Sigmoid colon (tissue), 7 donors: ENCODE data around the gene PDZRN3. TPM values are rescaled to one million over a fixed set of nuclear protein-coding genes. Genes with fewer than 3 reads are reported as not detected.

ENCODE experiments used
- DNase-seq: peaks from one replicate; pipeline ENCODE4 v3.0.0-alpha.2; 2019
- H3K27ac ChIP-seq, 4 donors: fragments of 200-600 bp; sonication (generic); one replicate each; pipeline ENCODE4 v1.5.1; 2016 to 2019; ENCODE audit warnings: mild to moderate bottlenecking in 1 of 4
- H3K27me3 ChIP-seq, 3 donors: fragments of 200-600 bp; sonication (generic); one replicate each; pipeline ENCODE4 v1.5.1; 2019; ENCODE audit warnings: mild to moderate bottlenecking in 1 of 3
- H3K36me3 ChIP-seq, 4 donors: fragments of 200-600 bp; sonication (generic); one replicate each; pipeline ENCODE4 v1.5.1; 2016 to 2019
- H3K4me1 ChIP-seq, 4 donors: fragments of 200-600 bp; sonication (generic); one replicate each; pipeline ENCODE4 v1.5.1; 2017 to 2019
- H3K4me3 ChIP-seq, 4 donors: fragments of 200-600 bp; sonication (generic); one replicate each; pipeline ENCODE4 v1.5.1; 2017 to 2019; ENCODE audit warnings: mild to moderate bottlenecking in 2 of 4, moderate library complexity in 1 of 4
- H3K9me3 ChIP-seq, 4 donors: fragments of 200-600 bp in 3 of 4; sonication (generic) in 3 of 4; one replicate each; pipeline versions ENCODE4 v1.5.1 to v1.6.1; 2013 to 2019
- EP300 ChIP-seq, 4 donors: sonication (generic); formaldehyde crosslinking; IDR thresholded peaks; one replicate each; pipeline ENCODE4 v1.6.1; 2017; ENCODE audit warnings: antibody characterized with exemption in 4 of 4
- POLR2A ChIP-seq, 2 donors: fragments of 450-650 bp; IDR thresholded peaks; one replicate each; pipeline ENCODE4 v1.6.1; 2016; ENCODE audit warnings: antibody characterized with exemption in 2 of 2, mild to moderate bottlenecking in 2 of 2, moderate library complexity in 2 of 2
- POLR2AphosphoS5 ChIP-seq, 4 donors: sonication (generic); formaldehyde crosslinking; IDR thresholded peaks; one replicate each; pipeline ENCODE4 v1.6.1; 2017; ENCODE audit warnings: antibody characterized with exemption in 4 of 4
- WGBS, 2 donors: extraction: QIAGEN DNeasy Blood & Tissue Kit; methylation state at CpG; one replicate each; pipeline ENCODE4 v1.1.7; 2013; 5-methylcytosine and 5-hydroxymethylcytosine counted together
- intact Hi-C: fragments of 100-400 bp; cut with DNase I; formaldehyde crosslinking; loops from one replicate; pipeline ENCODE4 v1.15.1; 2023
- polyA plus RNA-seq, 3 donors: library from polyadenylated mRNA; stranded (reverse); fragments of 200-250 nt; gene quantifications; one replicate each; pipeline ENCODE4 v1.2.3, GENCODE V29; 2013
- total RNA-seq, 4 donors: library from RNA; depleted of rRNA; stranded (reverse); fragments of >200 nt; gene quantifications; one replicate each; pipeline ENCODE4 v1.1.0, GENCODE V29; 2016
- TF ChIP-seq, protein P1 (sequence below), 4 experiments: fragments of 450-650 bp in 3 of 4; fragments of 200-600 bp in 1 of 4; IDR thresholded peaks; one replicate each; pipeline ENCODE4 v1.5.1; 2016 to 2019; ENCODE audit warnings: antibody characterized with exemption in 4 of 4, mild to moderate bottlenecking in 3 of 4, moderate library complexity in 2 of 4
- donor health status: healthy with polysubstance abuse.
- donor health status: Bipolar disorder and iron deficiency.
- donor health status: healthy.

PDZRN3 gene
- total and polyA plus RNA-seq, 7 donors = 7.2 to 209 (median 172) TPM

DNA sequence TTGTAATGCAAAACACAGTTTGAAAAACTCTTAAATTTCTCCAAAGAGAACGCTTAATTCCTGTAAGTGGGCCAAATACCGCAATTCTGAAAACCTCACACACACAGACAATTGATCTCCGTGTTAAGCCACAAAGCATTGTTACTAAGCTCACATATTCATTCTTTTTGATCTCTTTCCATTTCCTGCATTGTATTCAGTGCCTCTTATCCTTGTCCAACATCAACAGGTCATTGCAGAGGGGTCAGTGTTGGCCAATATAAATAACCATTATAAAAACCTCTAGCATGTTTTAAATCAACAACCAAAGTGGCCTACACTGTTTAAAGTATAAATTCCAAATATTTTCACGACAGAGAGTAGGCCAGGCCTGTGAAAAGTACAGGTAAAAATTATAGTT is 171.1 kb downstream of the PDZRN3 start:
- intact Hi-C loops = no loop called here
- H3K4me1 ChIP-seq = peaks cover 0 to 86% (median 72%) of the 10 kb centered on the region in 4 donors

DNA sequence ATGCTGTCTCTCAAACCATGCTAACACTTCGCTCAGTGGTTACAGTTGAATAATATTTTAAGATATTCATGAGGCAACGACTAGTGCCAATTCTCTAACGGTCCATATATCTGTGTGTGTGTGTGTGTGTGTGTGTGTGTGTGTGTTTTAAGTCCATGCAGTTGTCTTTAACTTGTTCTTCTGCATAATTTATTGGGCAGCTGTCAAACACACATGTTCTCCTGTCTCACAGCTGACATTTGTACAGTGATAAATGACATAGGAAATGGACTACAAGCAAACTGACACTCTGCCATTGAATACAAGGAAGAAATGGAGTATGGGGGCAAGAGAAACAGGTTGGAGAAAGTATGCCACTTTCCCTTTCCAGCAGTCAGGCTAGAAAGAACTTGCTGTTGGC is 172.0 kb downstream of the PDZRN3 start:
- intact Hi-C loops = no loop called here
- DNase-seq = no peak
- Histone ChIP-seq H3K36me3 (no peaks in the 10 kb centered on the region), H3K27ac (peak overlapping the region in 1 of 4 donors; percentile 37), H3K9me3 (no peaks in the 10 kb centered on the region), H3K27me3 (no peaks in the 10 kb centered on the region), H3K4me1 (peaks cover 0 to 86% (median 75%) of the 10 kb centered on the region in 4 donors), H3K4me3 (no peak overlapping the region)
- 80 to 83% methylated on average over 3 of the region's 3 CpGs for WGBS, 2 donors
- no peak for TF ChIP-seq POLR2AphosphoS5 (IDR thresholded peaks at IDR 0.05)
- TF ChIP-seq POLR2A (IDR thresholded peaks at IDR 0.05) = no peak
- TF ChIP-seq, protein P1, sequence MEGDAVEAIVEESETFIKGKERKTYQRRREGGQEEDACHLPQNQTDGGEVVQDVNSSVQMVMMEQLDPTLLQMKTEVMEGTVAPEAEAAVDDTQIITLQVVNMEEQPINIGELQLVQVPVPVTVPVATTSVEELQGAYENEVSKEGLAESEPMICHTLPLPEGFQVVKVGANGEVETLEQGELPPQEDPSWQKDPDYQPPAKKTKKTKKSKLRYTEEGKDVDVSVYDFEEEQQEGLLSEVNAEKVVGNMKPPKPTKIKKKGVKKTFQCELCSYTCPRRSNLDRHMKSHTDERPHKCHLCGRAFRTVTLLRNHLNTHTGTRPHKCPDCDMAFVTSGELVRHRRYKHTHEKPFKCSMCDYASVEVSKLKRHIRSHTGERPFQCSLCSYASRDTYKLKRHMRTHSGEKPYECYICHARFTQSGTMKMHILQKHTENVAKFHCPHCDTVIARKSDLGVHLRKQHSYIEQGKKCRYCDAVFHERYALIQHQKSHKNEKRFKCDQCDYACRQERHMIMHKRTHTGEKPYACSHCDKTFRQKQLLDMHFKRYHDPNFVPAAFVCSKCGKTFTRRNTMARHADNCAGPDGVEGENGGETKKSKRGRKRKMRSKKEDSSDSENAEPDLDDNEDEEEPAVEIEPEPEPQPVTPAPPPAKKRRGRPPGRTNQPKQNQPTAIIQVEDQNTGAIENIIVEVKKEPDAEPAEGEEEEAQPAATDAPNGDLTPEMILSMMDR (IDR thresholded peaks at IDR 0.05) = no peak
- TF ChIP-seq EP300 (IDR thresholded peaks at IDR 0.05) = no peak

More for the DNA sequence above, 171.1 kb downstream of the PDZRN3 start:
- no peaks in the 10 kb centered on the region for H3K36me3 ChIP-seq
- TF ChIP-seq, protein P1 (IDR thresholded peaks at IDR 0.05) = no peak
- no peak for TF ChIP-seq EP300 (IDR thresholded peaks at IDR 0.05)
- TF ChIP-seq POLR2AphosphoS5 (IDR thresholded peaks at IDR 0.05) = no peak
- TF ChIP-seq POLR2A (IDR thresholded peaks at IDR 0.05) = no peak
- H3K27me3 ChIP-seq = no peaks in the 10 kb centered on the region
- no peak for DNase-seq
- no peak overlapping the region for H3K4me3 ChIP-seq
- 76 to 77% methylated on average over 4 of the region's 4 CpGs for WGBS, 2 donors
- H3K27ac ChIP-seq = peak overlapping the region in 3 of 4 donors; percentile 29 to 51 (median 41)
- H3K9me3 ChIP-seq = no peaks in the 10 kb centered on the region

DNA sequence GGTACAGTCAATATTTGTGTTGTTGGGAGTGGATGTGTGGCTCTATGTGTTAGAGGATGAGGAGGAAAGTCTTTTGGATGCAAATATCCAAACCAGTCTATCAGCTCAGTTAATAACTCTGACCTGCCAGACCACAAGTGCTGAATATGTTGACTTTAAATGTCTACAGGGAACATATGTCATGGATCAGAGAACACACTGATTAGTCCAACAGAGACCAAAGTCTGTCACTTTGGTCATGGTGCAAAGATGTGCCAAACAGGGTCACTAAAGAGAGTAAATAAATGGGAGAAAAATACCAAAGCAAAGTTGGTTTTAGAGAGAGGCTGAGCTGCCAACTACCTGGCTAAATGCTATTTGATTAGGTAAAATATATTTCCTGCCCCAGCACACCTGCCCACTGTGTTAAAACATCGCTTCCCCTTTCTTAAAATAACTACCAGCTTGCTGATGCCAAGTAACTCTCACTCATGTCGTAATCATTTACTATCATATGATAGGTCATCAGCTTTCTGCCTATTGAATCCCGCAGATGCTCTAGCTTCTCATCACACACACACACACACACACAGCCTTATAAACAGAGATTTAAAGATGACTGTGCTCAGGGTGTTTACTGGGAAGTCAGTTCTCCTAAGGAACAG is 173.3 kb downstream of the PDZRN3 start:
- TF ChIP-seq EP300 (IDR thresholded peaks at IDR 0.05) (no peak), POLR2AphosphoS5 (IDR thresholded peaks at IDR 0.05) (no peak), POLR2A (IDR thresholded peaks at IDR 0.05) (no peak)
- TF ChIP-seq, protein P1 (IDR thresholded peaks at IDR 0.05) = no peak
- H3K27me3 ChIP-seq = no peaks in the 10 kb centered on the region
- H3K4me1 ChIP-seq = peaks cover 0 to 91% (median 75%) of the 10 kb centered on the region in 4 donors
- no peak for DNase-seq
- no peak overlapping the region for H3K4me3 ChIP-seq
- peak overlapping the region in 1 of 4 donors; percentile 8 for H3K27ac ChIP-seq
- intact Hi-C loops = no loop called here
- no peaks in the 10 kb centered on the region for H3K36me3 ChIP-seq
- 19 to 26% methylated on average over 3 of the region's 3 CpGs for WGBS, 2 donors
- no peaks in the 10 kb centered on the region for H3K9me3 ChIP-seq

- Histone ChIP-seq H3K9me3 (no peaks in the 10 kb centered on the region), H3K36me3 (no peaks in the 10 kb centered on the region)
- 65 to 69% methylated on average over 4 of the region's 4 CpGs for WGBS, 2 donors
Measured at GRCh38 chr3:73449774-73450173, 175.0 kb downstream of the PDZRN3 start.

More at GRCh38 chr3:73449774-73450173, 175.0 kb downstream of the PDZRN3 start:
- no peaks in the 10 kb centered on the region for H3K27me3 ChIP-seq
- TF ChIP-seq, protein P1 (IDR thresholded peaks at IDR 0.05) = no peak
- TF ChIP-seq EP300 (IDR thresholded peaks at IDR 0.05) = no peak
- no peak for TF ChIP-seq POLR2A (IDR thresholded peaks at IDR 0.05)
- H3K4me3 ChIP-seq = no peak overlapping the region
- no peak overlapping the region for H3K27ac ChIP-seq
- intact Hi-C loops = no loop called here
- DNase-seq = no peak
- peaks cover 0 to 89% (median 79%) of the 10 kb centered on the region in 4 donors for H3K4me1 ChIP-seq
